Heart left ventricle (tissue), 16 donors: ENCODE measurements around the gene ARMC6. TPM values are rescaled to one million over a fixed set of nuclear protein-coding genes. Genes with fewer than 3 reads are reported as not detected.

Experiments
- ATAC-seq, 4 donors: fragments of 200-7000 bp; cut with Tn5 transposase; one replicate each; pipeline ENCODE4 v1.9.1; 2020 to 2022; ENCODE audit warnings: moderate library complexity in 4 of 4, mild to moderate bottlenecking in 3 of 4, moderate number of reproducible peaks in 1 of 4
- DNase-seq, 5 donors: peaks; one replicate each; pipeline ENCODE4 v3.0.0-alpha.2; 2020
- H3K27ac ChIP-seq, 12 donors: fragments of 200-600 bp; sonication (generic) in 4 of 12; one replicate each; pipeline versions ENCODE4 v1.5.0 to v1.8.0; 2016 to 2022; ENCODE audit warnings: mild to moderate bottlenecking in 2 of 12
- H3K27me3 ChIP-seq, 9 donors: fragments of 200-600 bp; sonication (generic) in 2 of 9; one replicate each; pipeline versions ENCODE4 v1.5.1 to v1.8.0; 2016 to 2022; ENCODE audit warnings: mild to moderate bottlenecking in 3 of 9
- H3K36me3 ChIP-seq, 9 donors: fragments of 200-600 bp; sonication (generic) in 2 of 9; one replicate each; pipeline versions ENCODE4 v1.5.0 to v1.8.0; 2018 to 2022; ENCODE audit warnings: mild to moderate bottlenecking in 2 of 9
- H3K4me1 ChIP-seq, 12 donors: fragments of 200-600 bp; sonication (generic) in 4 of 12; one replicate each; pipeline versions ENCODE4 v1.5.0 to v1.8.0; 2016 to 2022; ENCODE audit warnings: mild to moderate bottlenecking in 3 of 12
- H3K4me3 ChIP-seq, 12 donors: fragments of 200-600 bp; sonication (generic) in 4 of 12; one replicate each; pipeline versions ENCODE4 v1.5.0 to v1.8.0; 2017 to 2022; ENCODE audit warnings: mild to moderate bottlenecking in 9 of 12, moderate library complexity in 4 of 12
- H3K9me3 ChIP-seq, 12 donors: fragments of 200-600 bp; sonication (generic) in 4 of 12; one replicate each; pipeline versions ENCODE4 v1.5.0 to v1.8.0; 2016 to 2022; ENCODE audit warnings: mild to moderate bottlenecking in 1 of 12
- POLR2A ChIP-seq, 2 donors: fragments of 450-650 bp; IDR thresholded peaks; one replicate each; pipeline ENCODE4 v1.6.1; 2017; ENCODE audit warnings: antibody characterized with exemption in 2 of 2, mild to moderate bottlenecking in 2 of 2, moderate library complexity in 2 of 2
- WGBS, 4 donors: extraction: QIAGEN DNeasy Blood & Tissue Kit in 2 of 4; methylation state at CpG; one replicate each; pipeline versions ENCODE4 v1.1.5 to v1.1.7; 2013 to 2018; 5-methylcytosine and 5-hydroxymethylcytosine counted together
- intact Hi-C, 10 donors: fragments of 100-400 bp; cut with DNase I; formaldehyde crosslinking; loops; one replicate each; pipeline versions ENCODE4 v1.11.1 to v1.14.2; 2022
- polyA plus RNA-seq, 2 donors: library from polyadenylated mRNA; stranded (reverse); fragments of 200-250 nt; gene quantifications; one replicate each; pipeline ENCODE4 v1.2.3, GENCODE V29; 2013
- total RNA-seq, 9 donors: library from RNA; depleted of rRNA in 2 of 9; stranded (reverse); fragments of >200 nt in 2 of 9; fragmentation: NEBNext Ultra II Directional in 3 of 9; extraction: Animal tissue kit (Norgen Biotek cat#: 25700) in 3 of 9; gene quantifications; one replicate each; pipeline versions ENCODE4 v1.1.0 to v1.2.4, GENCODE V29; 2016 to 2023
- TF ChIP-seq, protein P1 (sequence below), 12 donors: fragments of 200-600 bp; sonication (generic) in 4 of 12; IDR thresholded peaks; one replicate each; pipeline versions ENCODE4 v1.5.0 to v1.8.0; 2018 to 2022; ENCODE audit warnings: antibody characterized with exemption in 12 of 12, mild to moderate bottlenecking in 5 of 12
- donor health status: ischemic (EF 13 %, LVEDD 7.1; RV severe dilation, severe dysfunction).
- donor health status: healthy with polysubstance abuse.
- donor health status: DM: no; HTN: yes; CAD: no.
- donor health status: DM: no; HTN: no; CAD: no.
- donor health status: ischemic (EF 25% LVEDD 6.9; RV normal size, moderate dysfunction).
- donor health status: ischemic (EF 25% LVEDD 5.7; RV mildly dilated, moderate dysfunction).
- donor health status: healthy.
- donor health status: DM: yes; HTN: yes; CAD: no.
- donor health status: ischemic (EF 35%, LVEDD 5.7; RV mildly dilated, moderate dysfunction).
- donor health status: nonischemic (EF 11% LVEDD 7.7; RV severe dilation, severe dysfunction).
- donor health status: DM: yes; HTN: yes; CAD: no.
- donor health status: PGD.
- donor health status: ischemic (EF 29% LVEDD 5.4; RV normal size, mild dysfunction).
- donor health status: nonischemic (EF 23%, LVEDD 6.1; RV moderate dilation, normal function).

ARMC6 gene
- total and polyA plus RNA-seq, 11 donors = 9.9 to 24.7 (median 18.0) TPM

GRCh38 chr19:19043881-19044280 lies 10.5 kb downstream of the ARMC6 start:
- Histone ChIP-seq H3K27me3 (no peaks in the 10 kb centered on the region), H3K36me3 (peaks cover 0 to 56% (median 33%) of the 10 kb centered on the region in 9 donors), H3K4me1 (peaks cover 0 to 16% (median 2%) of the 10 kb centered on the region in 12 donors), H3K4me3 (no peak overlapping the region), H3K9me3 (no peaks in the 10 kb centered on the region), H3K27ac (no peak overlapping the region)
- no peak for DNase-seq
- 93 to 100% (median 95%) methylated on average over 1 to 6 of the region's 6 CpGs for WGBS, 4 donors
- intact Hi-C loops = no loop called here
- peak in 1 of 4 donors; percentile 8 for ATAC-seq
- no peak for TF ChIP-seq POLR2A (IDR thresholded peaks at IDR 0.05)
- TF ChIP-seq, protein P1, sequence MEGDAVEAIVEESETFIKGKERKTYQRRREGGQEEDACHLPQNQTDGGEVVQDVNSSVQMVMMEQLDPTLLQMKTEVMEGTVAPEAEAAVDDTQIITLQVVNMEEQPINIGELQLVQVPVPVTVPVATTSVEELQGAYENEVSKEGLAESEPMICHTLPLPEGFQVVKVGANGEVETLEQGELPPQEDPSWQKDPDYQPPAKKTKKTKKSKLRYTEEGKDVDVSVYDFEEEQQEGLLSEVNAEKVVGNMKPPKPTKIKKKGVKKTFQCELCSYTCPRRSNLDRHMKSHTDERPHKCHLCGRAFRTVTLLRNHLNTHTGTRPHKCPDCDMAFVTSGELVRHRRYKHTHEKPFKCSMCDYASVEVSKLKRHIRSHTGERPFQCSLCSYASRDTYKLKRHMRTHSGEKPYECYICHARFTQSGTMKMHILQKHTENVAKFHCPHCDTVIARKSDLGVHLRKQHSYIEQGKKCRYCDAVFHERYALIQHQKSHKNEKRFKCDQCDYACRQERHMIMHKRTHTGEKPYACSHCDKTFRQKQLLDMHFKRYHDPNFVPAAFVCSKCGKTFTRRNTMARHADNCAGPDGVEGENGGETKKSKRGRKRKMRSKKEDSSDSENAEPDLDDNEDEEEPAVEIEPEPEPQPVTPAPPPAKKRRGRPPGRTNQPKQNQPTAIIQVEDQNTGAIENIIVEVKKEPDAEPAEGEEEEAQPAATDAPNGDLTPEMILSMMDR (IDR thresholded peaks at IDR 0.05) = no peak

DNA sequence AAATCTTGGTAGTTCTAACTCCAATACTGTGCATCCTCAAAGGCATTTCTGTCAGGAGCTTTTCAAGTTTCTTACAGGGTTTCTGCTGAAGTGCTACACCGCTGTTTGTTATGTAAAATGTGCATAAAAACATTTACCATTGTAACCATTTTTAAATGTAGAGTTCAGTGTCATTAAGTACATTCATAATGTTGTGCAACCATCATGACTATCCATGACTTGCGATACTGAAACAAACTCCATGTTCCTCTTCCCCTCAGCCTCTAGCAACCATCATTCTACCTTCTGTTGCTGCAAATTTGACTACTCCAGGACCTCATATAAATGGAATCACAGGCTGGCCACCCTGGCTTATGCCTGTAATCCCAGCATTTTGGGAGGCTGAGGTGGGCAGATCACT lies 16.0 kb downstream of the ARMC6 start:
- Histone ChIP-seq H3K9me3 (no peaks in the 10 kb centered on the region), H3K4me3 (no peak overlapping the region), H3K27ac (no peak overlapping the region), H3K4me1 (peaks cover 0 to 6% (median 0%) of the 10 kb centered on the region in 12 donors), H3K36me3 (peaks cover 0 to 75% (median 53%) of the 10 kb centered on the region in 9 donors), H3K27me3 (no peaks in the 10 kb centered on the region)
- ATAC-seq (no peak), DNase-seq (no peak)
- 91 to 97% (median 94%) methylated on average over 2 of the region's 2 CpGs for WGBS, 4 donors
- TF ChIP-seq POLR2A (IDR thresholded peaks at IDR 0.05) = no peak
- TF ChIP-seq, protein P1 (IDR thresholded peaks at IDR 0.05) = no peak
- intact Hi-C loops = no loop called here

GRCh38 chr19:19050104-19050503 lies 16.7 kb downstream of the ARMC6 start:
- no peak overlapping the region for H3K27ac ChIP-seq
- TF ChIP-seq POLR2A (IDR thresholded peaks at IDR 0.05) = no peak
- TF ChIP-seq, protein P1 (IDR thresholded peaks at IDR 0.05) = no peak
- ATAC-seq = no peak
- intact Hi-C loops = loop anchor here in 3 of 10 donors (5.0 kb wide), 4 partner anchors 62 to 127 kb away; partner anchors contain the start of gene TMEM161A (in 1 of the 3)
- no peaks in the 10 kb centered on the region for H3K27me3 ChIP-seq
- H3K36me3 ChIP-seq = peaks cover 0 to 75% (median 53%) of the 10 kb centered on the region in 9 donors
- H3K4me3 ChIP-seq = no peak overlapping the region
- no peak for DNase-seq
- H3K9me3 ChIP-seq = no peaks in the 10 kb centered on the region
- WGBS, 4 donors = 93 to 96% (median 94%) methylated on average over 4 of the region's 4 CpGs
- peaks cover 0 to 6% (median 0%) of the 10 kb centered on the region in 12 donors for H3K4me1 ChIP-seq

DNA sequence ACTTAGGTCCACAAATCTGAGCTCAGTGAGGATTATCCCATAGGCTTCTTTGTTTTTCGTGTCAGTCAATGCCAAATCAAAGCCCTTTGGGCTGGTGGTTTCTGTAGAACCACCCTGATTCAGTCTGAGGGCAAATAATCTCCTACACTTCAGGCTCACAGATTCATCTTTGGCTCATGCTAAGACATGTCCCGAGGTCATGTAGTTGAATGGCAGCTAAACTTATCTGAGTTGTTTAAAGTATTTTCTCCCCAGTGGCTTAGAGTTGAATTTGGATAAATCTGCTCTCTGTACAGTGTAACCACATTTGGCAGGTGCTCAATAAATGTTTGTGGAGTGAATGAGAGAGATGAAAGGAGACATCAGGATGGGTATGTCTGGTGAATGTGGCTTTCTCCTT lies 17.3 kb downstream of the ARMC6 start:
- Histone ChIP-seq H3K36me3 (peaks cover 0 to 75% (median 54%) of the 10 kb centered on the region in 9 donors), H3K4me1 (peaks cover 0 to 6% (median 0%) of the 10 kb centered on the region in 12 donors), H3K27ac (no peak overlapping the region), H3K9me3 (no peaks in the 10 kb centered on the region), H3K4me3 (no peak overlapping the region), H3K27me3 (no peaks in the 10 kb centered on the region)
- no peak for TF ChIP-seq POLR2A (IDR thresholded peaks at IDR 0.05)
- TF ChIP-seq, protein P1 (IDR thresholded peaks at IDR 0.05) = no peak
- WGBS, 4 donors = 76 to 92% (median 89%) methylated on average over 2 of the region's 2 CpGs
- ATAC-seq (no peak), DNase-seq (no peak)
- intact Hi-C loops = loop anchor here in 3 of 10 donors (5.0 kb wide), 4 partner anchors 62 to 127 kb away; partner anchors contain the start of gene TMEM161A (in 1 of the 3)
